Measurements from ENCODE around the gene RAP1GAP.

RAP1GAP gene

GRCh38 chr1:21621761-21622436 lies 47.3 kb downstream of the RAP1GAP start:
- ATAC-seq (ENCODE audit: insufficient read depth, low read depth) (no peak), DNase-seq (no peak)
- Histone ChIP-seq H3K27ac (ENCODE audit: low read length) (no peak overlapping the region), H3K4me2 (ENCODE audit: insufficient read depth, low read length) (no peak overlapping the region), H3K9me3 (ENCODE audit: insufficient read depth, low read length, severe bottlenecking) (no peaks in the 10 kb centered on the region), H2AFZ (ENCODE audit: low read depth, low read length) (no peak overlapping the region), H3K4me1 (ENCODE audit: insufficient read depth, low read length) (no peaks in the 10 kb centered on the region), H3K36me3 (ENCODE audit: insufficient read depth, low read length) (no peaks in the 10 kb centered on the region), H3K27me3 (ENCODE audit: insufficient read depth, low read length, poor library complexity) (no peaks in the 10 kb centered on the region), H3K79me2 (ENCODE audit: insufficient read depth, low read length) (no peaks in the 10 kb centered on the region), H4K20me1 (ENCODE audit: insufficient read depth, low read length) (peaks cover 13% of the 10 kb centered on the region), H3K9ac (ENCODE audit: low read depth, low read length) (no peak overlapping the region), H3K4me3 (ENCODE audit: low read depth in 1 of 2, low read length in 2 of 2) (no peak overlapping the region)
- TF ChIP-seq, protein P1, sequence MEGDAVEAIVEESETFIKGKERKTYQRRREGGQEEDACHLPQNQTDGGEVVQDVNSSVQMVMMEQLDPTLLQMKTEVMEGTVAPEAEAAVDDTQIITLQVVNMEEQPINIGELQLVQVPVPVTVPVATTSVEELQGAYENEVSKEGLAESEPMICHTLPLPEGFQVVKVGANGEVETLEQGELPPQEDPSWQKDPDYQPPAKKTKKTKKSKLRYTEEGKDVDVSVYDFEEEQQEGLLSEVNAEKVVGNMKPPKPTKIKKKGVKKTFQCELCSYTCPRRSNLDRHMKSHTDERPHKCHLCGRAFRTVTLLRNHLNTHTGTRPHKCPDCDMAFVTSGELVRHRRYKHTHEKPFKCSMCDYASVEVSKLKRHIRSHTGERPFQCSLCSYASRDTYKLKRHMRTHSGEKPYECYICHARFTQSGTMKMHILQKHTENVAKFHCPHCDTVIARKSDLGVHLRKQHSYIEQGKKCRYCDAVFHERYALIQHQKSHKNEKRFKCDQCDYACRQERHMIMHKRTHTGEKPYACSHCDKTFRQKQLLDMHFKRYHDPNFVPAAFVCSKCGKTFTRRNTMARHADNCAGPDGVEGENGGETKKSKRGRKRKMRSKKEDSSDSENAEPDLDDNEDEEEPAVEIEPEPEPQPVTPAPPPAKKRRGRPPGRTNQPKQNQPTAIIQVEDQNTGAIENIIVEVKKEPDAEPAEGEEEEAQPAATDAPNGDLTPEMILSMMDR (IDR thresholded peaks at IDR 0.05; ENCODE audit: borderline replicate concordance, extremely low read depth, low read length, poor library complexity, severe bottlenecking) = no peak
- TF ChIP-seq EZH2 (IDR thresholded peaks at IDR 0.05; ENCODE audit: borderline replicate concordance, low read depth, low read length, severe bottlenecking) = no peak

- no peak overlapping the region for H3K4me3 ChIP-seq (ENCODE audit: low read depth in 1 of 2, low read length in 2 of 2)
Measured at GRCh38 chr1:21621051-21621450, 48.1 kb downstream of the RAP1GAP start.

DNA sequence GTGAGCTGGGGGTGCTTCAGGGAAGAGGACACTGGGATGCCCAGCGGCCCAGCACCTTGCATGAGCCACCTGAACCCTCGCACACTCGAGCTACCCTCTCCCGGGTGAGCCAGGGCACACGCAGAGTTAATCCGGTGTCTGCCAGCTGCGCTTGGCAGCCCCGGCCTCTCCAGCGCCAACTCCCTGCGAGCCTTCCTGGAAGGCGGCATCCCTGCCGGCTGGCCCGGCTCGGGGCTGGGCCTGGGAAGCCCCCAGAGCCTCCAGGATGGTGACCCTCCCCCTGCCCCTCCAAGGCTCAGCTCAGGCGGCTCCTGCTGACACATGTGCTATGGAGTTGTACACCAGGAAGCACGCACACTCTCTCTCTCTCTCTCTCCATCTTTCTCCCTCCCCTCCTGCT lies 48.7 kb downstream of the RAP1GAP start:
- no peak overlapping the region for H3K4me3 ChIP-seq (ENCODE audit: low read depth in 1 of 2, low read length in 2 of 2)
- H3K9ac ChIP-seq (ENCODE audit: low read depth, low read length) = no peak overlapping the region
- no peak for DNase-seq
- H2AFZ ChIP-seq (ENCODE audit: low read depth, low read length) = no peak overlapping the region
- no peaks in the 10 kb centered on the region for H3K27me3 ChIP-seq (ENCODE audit: insufficient read depth, low read length, poor library complexity)
- no peaks in the 10 kb centered on the region for H3K4me1 ChIP-seq (ENCODE audit: insufficient read depth, low read length)
- no peak overlapping the region for H3K27ac ChIP-seq (ENCODE audit: low read length)
- TF ChIP-seq, protein P1 (IDR thresholded peaks at IDR 0.05; ENCODE audit: borderline replicate concordance, extremely low read depth, low read length, poor library complexity, severe bottlenecking) = no peak
- TF ChIP-seq EZH2 (IDR thresholded peaks at IDR 0.05; ENCODE audit: borderline replicate concordance, low read depth, low read length, severe bottlenecking) = no peak
- H3K36me3 ChIP-seq (ENCODE audit: insufficient read depth, low read length) = no peaks in the 10 kb centered on the region
- no peaks in the 10 kb centered on the region for H3K79me2 ChIP-seq (ENCODE audit: insufficient read depth, low read length)
- no peaks in the 10 kb centered on the region for H3K9me3 ChIP-seq (ENCODE audit: insufficient read depth, low read length, severe bottlenecking)
- peaks cover 13% of the 10 kb centered on the region for H4K20me1 ChIP-seq (ENCODE audit: insufficient read depth, low read length)
- H3K4me2 ChIP-seq (ENCODE audit: insufficient read depth, low read length) = no peak overlapping the region
- ATAC-seq (ENCODE audit: insufficient read depth, low read depth) = no peak

More at GRCh38 chr1:21621051-21621450, 48.1 kb downstream of the RAP1GAP start:
- H3K4me2 ChIP-seq (ENCODE audit: insufficient read depth, low read length) = no peak overlapping the region
- TF ChIP-seq, protein P1 (IDR thresholded peaks at IDR 0.05; ENCODE audit: borderline replicate concordance, extremely low read depth, low read length, poor library complexity, severe bottlenecking) = no peak
- no peak for TF ChIP-seq EZH2 (IDR thresholded peaks at IDR 0.05; ENCODE audit: borderline replicate concordance, low read depth, low read length, severe bottlenecking)
- no peak overlapping the region for H3K9ac ChIP-seq (ENCODE audit: low read depth, low read length)
- no peak for ATAC-seq (ENCODE audit: insufficient read depth, low read depth)
- no peaks in the 10 kb centered on the region for H3K9me3 ChIP-seq (ENCODE audit: insufficient read depth, low read length, severe bottlenecking)
- no peak for DNase-seq
- H3K4me1 ChIP-seq (ENCODE audit: insufficient read depth, low read length) = no peaks in the 10 kb centered on the region
- H3K27me3 ChIP-seq (ENCODE audit: insufficient read depth, low read length, poor library complexity) = no peaks in the 10 kb centered on the region
- H3K27ac ChIP-seq (ENCODE audit: low read length) = no peak overlapping the region
- H3K36me3 ChIP-seq (ENCODE audit: insufficient read depth, low read length) = no peaks in the 10 kb centered on the region
- H3K79me2 ChIP-seq (ENCODE audit: insufficient read depth, low read length) = no peaks in the 10 kb centered on the region
- peaks cover 13% of the 10 kb centered on the region for H4K20me1 ChIP-seq (ENCODE audit: insufficient read depth, low read length)
- H2AFZ ChIP-seq (ENCODE audit: low read depth, low read length) = no peak overlapping the region
